Measurements from ENCODE around the gene RAPGEF6. TPM values are rescaled to one million over a fixed set of nuclear protein-coding genes. Genes with fewer than 3 reads are reported as not detected.
A peak's percentile ranks its signal among the peaks of the same experiment; 100 is the strongest.

The RAPGEF6 gene
- total and polyA plus RNA-seq, 2 of the 4 experiments (the other 2 are of a cell fraction) = 5.8 to 18.8 TPM

DNA sequence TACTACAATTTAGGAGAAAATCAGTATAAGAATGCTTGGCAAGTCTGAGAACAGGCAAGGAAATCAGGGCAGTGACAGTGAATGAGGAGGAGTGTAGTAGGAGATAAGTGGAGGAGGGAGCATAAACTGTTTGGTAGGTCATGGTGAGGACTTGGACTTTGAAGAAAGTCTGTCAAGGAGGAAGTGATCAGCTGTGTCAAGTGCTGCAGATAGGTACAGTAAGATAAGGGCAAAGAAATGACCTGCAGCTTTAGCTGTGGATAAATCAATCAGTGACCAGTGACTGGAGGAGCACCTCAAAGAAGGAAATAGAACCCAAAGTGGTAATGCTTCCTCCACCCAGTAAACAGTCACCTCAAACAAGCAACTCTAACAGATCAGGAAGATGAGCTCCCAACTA lies 106.3 kb downstream of the RAPGEF6 start:
- Histone ChIP-seq H3K9me3 (ENCODE audit: control insufficient read depth, insufficient read depth, low read length) (no peaks in the 10 kb centered on the region), H2BK5ac (ENCODE audit: low read depth, low read length, poor library complexity, severe bottlenecking) (peak overlapping the region; percentile 45), H3K23ac (ENCODE audit: low read depth, low read length) (peak overlapping the region; percentile 48; the same call in 1 of the 2 replicates), H3K36me3 (ENCODE audit: control insufficient read depth, insufficient read depth, low read length) (no peaks in the 10 kb centered on the region), H3K56ac (ENCODE audit: extremely low read depth, insufficient read depth, low read length) (no peak overlapping the region), H4K8ac (ENCODE audit: low read depth in 2 of 2, low read length in 2 of 2) (peak overlapping the region in 1 of 2 experiments; percentile 19; a peak in 1 of 4 replicates), H3K27me3 (ENCODE audit: control insufficient read depth, insufficient read depth, low read length) (no peaks in the 10 kb centered on the region), H2BK20ac (ENCODE audit: low read depth, low read length) (no peak overlapping the region), H3K79me1 (ENCODE audit: low read depth in 1 of 2, low read length in 2 of 2) (peaks cover 6 to 39% of the 10 kb centered on the region in 2 experiments), H2BK120ac (ENCODE audit: low read depth, low read length) (no peak overlapping the region), H4K91ac (ENCODE audit: insufficient read depth, low read depth, low read length) (no peak overlapping the region), H3K18ac (ENCODE audit: low read depth, low read length) (no peak overlapping the region), H4K5ac (ENCODE audit: low read depth, low read length) (0 out of 2 replicates have a peak overlapping the region, but pooled peaks have one; percentile 56), H2AFZ (replicated peaks; ENCODE audit: low read length, poor library complexity) (no peak overlapping the region), H4K20me1 (ENCODE audit: insufficient read depth, low read length) (peaks cover 3% of the 10 kb centered on the region; the same call in 1 of the 2 replicates), H3K14ac (replicated peaks; ENCODE audit: low read depth, low read length) (peak overlapping the region; percentile 44; the same call in 1 of the 2 replicates), H3K4me1 (ENCODE audit: control insufficient read depth, insufficient read depth, low read length) (peaks cover 4% of the 10 kb centered on the region), H3K4me3 (ENCODE audit: insufficient read depth, low read depth, low read length) (no peak overlapping the region), H3K4ac (ENCODE audit: low read depth, low read length) (no peak overlapping the region), H2AK5ac (ENCODE audit: low read depth, low read length) (peak overlapping the region; percentile 4; the same call in 1 of the 2 replicates), H3K4me2 (ENCODE audit: low read depth, low read length) (no peak overlapping the region), H2AK9ac (replicated peaks; ENCODE audit: low read depth, low read length, poor library complexity) (no peak overlapping the region), H3K9ac (ENCODE audit: low read depth, low read length) (no peak overlapping the region), H2BK15ac (ENCODE audit: low read depth, low read length) (peak overlapping the region; percentile 60; the same call in 1 of the 3 replicates), H3K27ac (ENCODE audit: insufficient read depth, low read length) (no peak overlapping the region), H3K9me1 (ENCODE audit: insufficient read depth, low read length) (peaks cover 4% of the 10 kb centered on the region; the same call in 1 of the 2 replicates)
- intact Hi-C loops (cut with micrococcal nuclease) = no loop called here
- TF ChIP-seq MXI1 (IDR thresholded peaks at IDR 0.05; ENCODE audit: borderline replicate concordance, low read depth, low read length) = no peak
- TF ChIP-seq SMC3 (IDR thresholded peaks at IDR 0.05; ENCODE audit: low read depth, low read length) = no peak
- TF ChIP-seq CHD1 (IDR thresholded peaks at IDR 0.05; ENCODE audit: low read depth, low read length) = no peak
- no peak for TF ChIP-seq RFX5 (IDR thresholded peaks at IDR 0.05; ENCODE audit: low read depth, low read length)
- no peak for TF ChIP-seq POLR2A (IDR thresholded peaks at IDR 0.05; ENCODE audit: low read depth, low read length)
- TF ChIP-seq, protein P1, sequence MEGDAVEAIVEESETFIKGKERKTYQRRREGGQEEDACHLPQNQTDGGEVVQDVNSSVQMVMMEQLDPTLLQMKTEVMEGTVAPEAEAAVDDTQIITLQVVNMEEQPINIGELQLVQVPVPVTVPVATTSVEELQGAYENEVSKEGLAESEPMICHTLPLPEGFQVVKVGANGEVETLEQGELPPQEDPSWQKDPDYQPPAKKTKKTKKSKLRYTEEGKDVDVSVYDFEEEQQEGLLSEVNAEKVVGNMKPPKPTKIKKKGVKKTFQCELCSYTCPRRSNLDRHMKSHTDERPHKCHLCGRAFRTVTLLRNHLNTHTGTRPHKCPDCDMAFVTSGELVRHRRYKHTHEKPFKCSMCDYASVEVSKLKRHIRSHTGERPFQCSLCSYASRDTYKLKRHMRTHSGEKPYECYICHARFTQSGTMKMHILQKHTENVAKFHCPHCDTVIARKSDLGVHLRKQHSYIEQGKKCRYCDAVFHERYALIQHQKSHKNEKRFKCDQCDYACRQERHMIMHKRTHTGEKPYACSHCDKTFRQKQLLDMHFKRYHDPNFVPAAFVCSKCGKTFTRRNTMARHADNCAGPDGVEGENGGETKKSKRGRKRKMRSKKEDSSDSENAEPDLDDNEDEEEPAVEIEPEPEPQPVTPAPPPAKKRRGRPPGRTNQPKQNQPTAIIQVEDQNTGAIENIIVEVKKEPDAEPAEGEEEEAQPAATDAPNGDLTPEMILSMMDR (conservative IDR thresholded peaks at IDR 0.05; ENCODE audit: low read depth, low read length) = no peak
- no peak for TF ChIP-seq NFE2L2 (IDR thresholded peaks at IDR 0.05; ENCODE audit: low read depth, low read length)
- TF ChIP-seq RCOR1 (IDR thresholded peaks at IDR 0.05; ENCODE audit: insufficient replicate concordance, low read length) = no peak
- TF ChIP-seq FOS (IDR thresholded peaks at IDR 0.05; ENCODE audit: low read depth, low read length) = no peak
- TF ChIP-seq, protein P2, sequence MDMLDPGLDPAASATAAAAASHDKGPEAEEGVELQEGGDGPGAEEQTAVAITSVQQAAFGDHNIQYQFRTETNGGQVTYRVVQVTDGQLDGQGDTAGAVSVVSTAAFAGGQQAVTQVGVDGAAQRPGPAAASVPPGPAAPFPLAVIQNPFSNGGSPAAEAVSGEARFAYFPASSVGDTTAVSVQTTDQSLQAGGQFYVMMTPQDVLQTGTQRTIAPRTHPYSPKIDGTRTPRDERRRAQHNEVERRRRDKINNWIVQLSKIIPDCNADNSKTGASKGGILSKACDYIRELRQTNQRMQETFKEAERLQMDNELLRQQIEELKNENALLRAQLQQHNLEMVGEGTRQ (IDR thresholded peaks at IDR 0.05; ENCODE audit: low read depth, low read length) = no peak
- no peak for TF ChIP-seq MAFK (IDR thresholded peaks at IDR 0.05; ENCODE audit: low read depth, low read length)
- no peak for TF ChIP-seq BHLHE40 (IDR thresholded peaks at IDR 0.05; ENCODE audit: low read depth, low read length)
- no peak for TF ChIP-seq MAZ (IDR thresholded peaks at IDR 0.05; ENCODE audit: borderline replicate concordance, low read depth, low read length)
- no peak for TF ChIP-seq CEBPB (IDR thresholded peaks at IDR 0.05; ENCODE audit: low read depth, low read length)
- no peak for TF ChIP-seq ELK1 (IDR thresholded peaks at IDR 0.05; ENCODE audit: borderline replicate concordance, low read depth, low read length)
- no peak for TF ChIP-seq RAD21 (IDR thresholded peaks at IDR 0.05; ENCODE audit: low read length)
- BruUV-seq (replicated peaks) = no TSS peak
- CTCF ChIA-PET = no interaction called here
- no peak for ATAC-seq (ENCODE audit: low read depth)
- dilution Hi-C loops (cut with HindIII; ENCODE audit: low sequenced_read_pairs, unreplicated experiment) = no loop called here
- POLR2A ChIA-PET (ENCODE audit: unreplicated experiment) = interaction anchor here (0.6 kb wide), 1 partner anchor 12 kb away, joined by 3 read pairs; no protein-coding TSS in a partner anchor
- DNase-seq = no peak
- in situ Hi-C loops (cut with MboI; ENCODE audit: low sequenced_read_pairs) = no loop called here

All from IMR-90 (cell line).